ENCODE results near the gene RBM47.

GRCh38 chr4:40603281-40603680 lies 26.4 kb downstream of the RBM47 start:
- TF ChIP-seq CTCF (IDR thresholded peaks at IDR 0.05) (no peak), ZFX (IDR thresholded peaks at IDR 0.05; ENCODE audit: borderline replicate concordance) (no peak)
